ENCODE data around the gene ZNF77.
"Not testable (repeated sequence)": the region's sequence is repeated elsewhere in the genome, so short reads cannot be mapped to it uniquely, and the experiment has no call there.

Gene ZNF77

DNA sequence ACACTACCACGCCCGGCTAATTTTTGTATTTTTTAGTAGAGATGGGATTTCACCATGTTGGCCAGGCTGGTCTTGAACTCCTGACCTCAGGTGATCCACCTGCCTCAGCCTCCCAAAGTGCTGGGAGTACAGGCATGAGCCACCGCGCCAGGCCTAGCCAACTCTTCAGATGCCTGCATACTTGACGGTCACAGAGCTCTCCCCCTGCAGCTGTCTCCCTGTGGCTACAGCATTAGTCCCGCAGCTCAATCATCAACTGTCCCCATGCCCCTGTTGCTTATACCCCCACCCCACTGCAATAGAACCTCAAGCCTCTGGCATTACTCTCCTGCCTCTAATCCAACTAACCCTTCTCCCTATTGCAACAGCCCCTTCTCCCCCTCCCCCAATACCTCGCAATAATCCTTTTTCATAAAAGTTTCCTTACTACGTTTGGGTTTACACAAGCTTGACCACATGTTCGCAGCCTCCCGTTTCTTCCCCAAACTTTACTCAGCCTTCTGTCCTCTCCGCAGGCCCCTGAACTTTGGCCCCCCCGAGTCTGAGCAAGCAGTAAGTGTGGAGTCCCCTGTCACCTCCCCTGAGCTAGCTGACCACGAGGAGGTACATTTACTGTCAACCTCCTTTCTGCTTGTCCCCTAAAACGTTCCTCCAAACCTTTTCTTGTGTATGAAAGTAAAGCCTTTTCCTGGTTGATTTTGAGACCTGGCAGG, 1.7 kb downstream of the ZNF77 start:
- Mint-ChIP-seq H3K36me3 (ENCODE audit: low read depth) (peaks cover 26% of the 10 kb centered on the region), H3K4me1 (peaks cover 7% of the 10 kb centered on the region), H3K27me3 (ENCODE audit: low read depth, poor library complexity) (peaks cover 11% of the 10 kb centered on the region), H3K9me3 (peaks cover 21% of the 10 kb centered on the region), H3K27ac (no peak overlapping the region), H3K4me3 (peak overlapping the region; percentile 67)
- TF ChIP-seq, protein P1, sequence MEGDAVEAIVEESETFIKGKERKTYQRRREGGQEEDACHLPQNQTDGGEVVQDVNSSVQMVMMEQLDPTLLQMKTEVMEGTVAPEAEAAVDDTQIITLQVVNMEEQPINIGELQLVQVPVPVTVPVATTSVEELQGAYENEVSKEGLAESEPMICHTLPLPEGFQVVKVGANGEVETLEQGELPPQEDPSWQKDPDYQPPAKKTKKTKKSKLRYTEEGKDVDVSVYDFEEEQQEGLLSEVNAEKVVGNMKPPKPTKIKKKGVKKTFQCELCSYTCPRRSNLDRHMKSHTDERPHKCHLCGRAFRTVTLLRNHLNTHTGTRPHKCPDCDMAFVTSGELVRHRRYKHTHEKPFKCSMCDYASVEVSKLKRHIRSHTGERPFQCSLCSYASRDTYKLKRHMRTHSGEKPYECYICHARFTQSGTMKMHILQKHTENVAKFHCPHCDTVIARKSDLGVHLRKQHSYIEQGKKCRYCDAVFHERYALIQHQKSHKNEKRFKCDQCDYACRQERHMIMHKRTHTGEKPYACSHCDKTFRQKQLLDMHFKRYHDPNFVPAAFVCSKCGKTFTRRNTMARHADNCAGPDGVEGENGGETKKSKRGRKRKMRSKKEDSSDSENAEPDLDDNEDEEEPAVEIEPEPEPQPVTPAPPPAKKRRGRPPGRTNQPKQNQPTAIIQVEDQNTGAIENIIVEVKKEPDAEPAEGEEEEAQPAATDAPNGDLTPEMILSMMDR (IDR thresholded peaks at IDR 0.05): no peak
- DNase-seq: no peak

DNA sequence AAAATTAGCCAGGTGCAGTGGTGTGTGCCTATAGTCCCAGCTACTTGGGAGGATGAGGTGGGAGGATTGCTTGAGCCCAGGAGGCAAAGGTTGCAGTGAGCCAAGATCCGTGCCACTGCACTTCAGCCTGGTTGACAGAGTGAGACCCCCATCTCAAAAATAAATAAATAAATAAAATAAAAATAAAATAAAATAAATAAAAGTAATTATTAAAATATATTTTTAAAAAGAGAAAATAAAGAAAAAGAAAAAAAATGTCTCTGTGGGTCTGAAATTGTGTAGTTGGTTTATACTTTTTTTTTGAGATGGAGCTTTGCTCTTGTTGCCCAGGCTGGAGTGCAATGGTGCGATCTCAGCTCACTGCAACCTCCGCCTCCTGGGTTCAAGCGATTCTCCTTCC, 8.9 kb downstream of the ZNF77 start:
- not testable (repeated sequence) for H3K27ac Mint-ChIP-seq, DNase-seq
- peaks cover 92% of the 10 kb centered on the region for H3K36me3 Mint-ChIP-seq (ENCODE audit: low read depth)

DNA sequence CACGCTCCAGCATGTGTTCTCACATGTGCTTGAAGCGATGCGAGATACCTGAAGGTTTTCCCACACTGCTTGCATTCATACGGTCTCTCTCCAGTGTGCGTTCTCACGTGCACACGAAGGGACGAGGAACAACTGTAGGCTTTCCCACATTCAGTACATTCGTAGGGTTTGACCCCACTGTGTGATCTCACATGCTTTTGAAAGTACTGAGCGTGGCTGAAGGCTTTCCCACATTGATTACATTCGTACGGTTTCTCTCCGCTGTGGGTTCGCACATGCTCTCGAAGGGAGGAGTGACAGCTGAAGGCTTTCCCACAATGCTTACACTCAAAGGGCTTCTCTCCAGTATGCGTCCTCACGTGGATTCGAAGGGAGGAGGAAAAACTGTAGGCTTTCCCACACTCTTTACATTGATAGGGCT, 11.3 kb downstream of the ZNF77 start:
- peaks cover 87% of the 10 kb centered on the region for H3K36me3 Mint-ChIP-seq (ENCODE audit: low read depth)
- TF ChIP-seq, protein P1 (IDR thresholded peaks at IDR 0.05): no peak
- no peak for DNase-seq
- H3K4me1 Mint-ChIP-seq: no peaks in the 10 kb centered on the region
- H3K9me3 Mint-ChIP-seq: peaks cover 93% of the 10 kb centered on the region
- H3K27ac Mint-ChIP-seq: no peak overlapping the region
- peaks cover 7% of the 10 kb centered on the region for H3K27me3 Mint-ChIP-seq (ENCODE audit: low read depth, poor library complexity)
- H3K4me3 Mint-ChIP-seq: no peak overlapping the region

More for the DNA sequence above, 8.9 kb downstream of the ZNF77 start:
- H3K4me3 Mint-ChIP-seq; H3K27me3 Mint-ChIP-seq (ENCODE audit: low read depth, poor library complexity); H3K4me1 Mint-ChIP-seq: not testable (repeated sequence)
- H3K9me3 Mint-ChIP-seq: peaks cover 89% of the 10 kb centered on the region

DNA sequence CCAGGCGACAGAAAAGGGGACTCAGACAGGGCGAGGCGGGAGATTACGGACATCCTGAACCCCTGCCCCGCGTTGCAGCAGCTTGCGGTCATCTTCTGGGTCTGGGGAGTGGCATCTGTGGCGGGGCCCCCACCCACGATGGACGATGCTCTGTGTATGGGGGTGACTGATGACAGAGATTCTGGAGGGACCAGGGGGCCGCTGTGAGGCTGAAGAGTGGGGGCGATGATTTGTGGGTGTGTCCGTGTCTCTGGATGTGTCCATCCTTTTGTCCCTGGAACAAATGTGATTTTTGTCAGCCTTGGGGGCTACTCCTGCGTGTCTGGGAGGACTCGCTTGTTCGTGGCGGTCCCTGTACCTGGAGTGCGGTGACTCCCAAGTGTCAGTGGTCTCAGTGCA, 17.7 kb downstream of the ZNF77 start:
- no peak overlapping the region for H3K4me3 Mint-ChIP-seq
- H3K4me1 Mint-ChIP-seq: no peaks in the 10 kb centered on the region
- H3K27me3 Mint-ChIP-seq (ENCODE audit: low read depth, poor library complexity): no peaks in the 10 kb centered on the region
- TF ChIP-seq, protein P1 (IDR thresholded peaks at IDR 0.05): no peak
- H3K27ac Mint-ChIP-seq: no peak overlapping the region
- H3K36me3 Mint-ChIP-seq (ENCODE audit: low read depth): peaks cover 41% of the 10 kb centered on the region
- no peak for DNase-seq
- H3K9me3 Mint-ChIP-seq: peaks cover 47% of the 10 kb centered on the region

DNA sequence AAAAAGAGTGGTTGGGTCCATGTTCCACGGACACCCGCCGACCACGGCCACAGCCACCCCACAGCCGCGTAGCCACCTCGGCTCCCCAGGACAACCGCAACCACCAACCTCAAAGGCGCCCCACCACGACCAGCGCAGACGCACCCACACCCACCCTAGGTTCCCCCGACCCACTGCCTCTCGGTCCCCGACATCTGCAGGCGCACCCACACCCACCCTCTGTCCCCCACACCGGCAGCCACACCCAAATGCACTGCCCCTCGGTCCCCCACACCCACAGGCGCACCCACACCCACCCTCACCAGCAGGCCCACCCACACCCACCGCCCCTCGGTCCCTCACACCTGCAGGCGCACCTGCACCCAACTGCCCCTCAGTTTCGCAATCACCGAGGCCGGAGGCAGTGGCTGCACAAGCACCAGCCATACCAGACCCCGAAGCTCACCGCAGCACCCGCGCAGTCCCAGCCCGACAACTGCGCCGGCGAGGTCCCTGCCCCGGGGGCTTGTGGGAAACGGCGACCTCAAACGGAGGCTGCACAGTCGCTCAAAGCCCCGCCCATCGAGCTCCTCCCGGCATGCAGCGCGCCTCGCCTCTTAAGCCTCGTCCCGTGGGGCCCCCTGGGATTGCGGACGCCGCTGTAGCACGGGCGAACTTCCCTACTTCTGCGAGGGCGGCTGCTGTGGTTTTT, 18.3 kb downstream of the ZNF77 start:
- peaks cover 36% of the 10 kb centered on the region for H3K36me3 Mint-ChIP-seq (ENCODE audit: low read depth)
- no peak overlapping the region for H3K4me3 Mint-ChIP-seq
- H3K4me1 Mint-ChIP-seq: no peaks in the 10 kb centered on the region
- no peaks in the 10 kb centered on the region for H3K27me3 Mint-ChIP-seq (ENCODE audit: low read depth, poor library complexity)
- TF ChIP-seq, protein P1 (IDR thresholded peaks at IDR 0.05): no peak
- H3K9me3 Mint-ChIP-seq: peaks cover 42% of the 10 kb centered on the region
- H3K27ac Mint-ChIP-seq: no peak overlapping the region
- DNase-seq: no peak

DNA sequence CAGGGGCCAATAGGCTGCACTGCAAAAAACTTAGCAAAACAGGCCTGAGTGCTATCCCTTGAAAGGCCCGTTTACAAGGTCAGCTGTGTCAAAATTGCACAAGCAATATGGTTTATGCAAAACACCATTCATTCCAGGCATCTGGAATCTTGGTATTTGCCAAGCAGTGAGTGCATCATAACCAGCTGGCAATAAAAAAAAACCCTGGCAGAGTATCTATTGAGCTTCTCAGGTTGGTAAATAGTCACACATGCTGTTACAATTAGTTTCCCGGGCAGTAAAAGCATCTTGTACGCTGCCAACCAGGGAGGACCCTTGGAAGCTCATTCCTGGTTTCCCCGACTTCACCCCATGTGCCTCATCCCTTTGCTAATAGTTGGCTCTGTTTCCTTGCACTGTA, 21.3 kb downstream of the ZNF77 start:
- peaks cover 2% of the 10 kb centered on the region for H3K27me3 Mint-ChIP-seq (ENCODE audit: low read depth, poor library complexity)
- TF ChIP-seq, protein P1 (IDR thresholded peaks at IDR 0.05): no peak
- no peak overlapping the region for H3K4me3 Mint-ChIP-seq
- H3K27ac Mint-ChIP-seq: no peak overlapping the region
- DNase-seq: no peak
- H3K36me3 Mint-ChIP-seq (ENCODE audit: low read depth): peaks cover 34% of the 10 kb centered on the region
- peaks cover 34% of the 10 kb centered on the region for H3K9me3 Mint-ChIP-seq
- no peaks in the 10 kb centered on the region for H3K4me1 Mint-ChIP-seq
